ENCODE measurements around the gene ARHGAP28. TPM values are rescaled to one million over a fixed set of nuclear protein-coding genes. Genes with fewer than 3 reads are reported as not detected.

Gene ARHGAP28
- total RNA-seq, 1 donor from 2014 or later: 0.68 TPM

DNA sequence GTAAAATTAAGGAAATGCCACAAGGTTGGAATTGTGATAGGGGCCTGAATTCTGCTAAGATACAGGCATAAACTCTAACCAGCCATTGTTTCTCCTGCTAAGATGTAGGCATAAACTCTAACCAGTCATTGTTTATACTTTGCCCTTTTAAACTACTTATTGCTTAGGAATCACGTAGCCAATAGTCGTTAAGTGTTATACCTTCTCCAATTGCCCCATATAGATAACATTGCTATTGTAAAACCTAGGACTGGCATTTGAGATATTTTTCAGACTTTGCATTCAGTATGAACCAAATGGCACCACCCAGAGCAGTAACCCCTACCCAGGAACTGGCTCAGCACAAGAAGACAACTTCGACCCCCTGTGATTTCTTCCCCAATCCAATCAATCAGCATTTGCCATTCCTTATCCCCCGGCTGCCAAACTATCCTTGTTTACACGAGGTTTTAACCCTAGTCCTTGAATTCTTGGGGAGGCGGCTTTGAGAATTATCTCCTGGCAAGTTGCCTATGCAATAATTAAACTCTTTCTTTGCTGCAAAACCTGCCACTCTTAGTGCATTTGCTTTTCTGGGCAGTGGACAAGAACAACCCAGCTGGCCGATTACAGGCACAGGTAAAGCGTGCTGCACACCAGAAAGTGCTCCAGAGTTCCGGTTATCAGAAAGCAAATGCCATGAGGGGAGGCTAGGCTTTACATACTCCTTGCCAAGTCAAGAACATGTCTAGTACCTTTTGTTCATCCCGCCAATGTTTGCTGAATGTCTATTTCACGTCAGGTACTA lies 220.5 kb downstream of the ARHGAP28 start:
- DNase-seq (ENCODE audit: low spot score) (no peak), ATAC-seq (no peak)

DNA sequence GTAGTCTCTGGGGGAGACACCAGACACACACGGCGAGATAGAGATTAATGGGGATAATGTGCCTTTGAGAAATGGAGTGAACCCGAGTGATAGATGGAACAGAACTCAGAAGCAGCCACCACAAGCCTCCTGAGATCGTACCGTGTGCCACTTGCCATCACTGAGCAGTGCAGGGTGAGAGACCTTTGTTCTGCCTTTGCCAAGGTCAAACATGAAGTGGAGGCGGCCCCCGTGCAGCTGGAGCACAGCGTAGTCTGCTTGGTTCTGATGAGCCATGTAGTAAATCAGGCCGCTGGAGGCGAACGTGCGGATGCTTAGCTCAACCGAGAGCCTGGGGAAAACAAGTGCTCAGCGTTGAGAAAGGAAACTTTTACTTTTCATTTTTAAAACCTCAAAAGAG lies 221.1 kb downstream of the ARHGAP28 start:
- DNase-seq (ENCODE audit: low spot score): no peak
- ATAC-seq: no peak

DNA sequence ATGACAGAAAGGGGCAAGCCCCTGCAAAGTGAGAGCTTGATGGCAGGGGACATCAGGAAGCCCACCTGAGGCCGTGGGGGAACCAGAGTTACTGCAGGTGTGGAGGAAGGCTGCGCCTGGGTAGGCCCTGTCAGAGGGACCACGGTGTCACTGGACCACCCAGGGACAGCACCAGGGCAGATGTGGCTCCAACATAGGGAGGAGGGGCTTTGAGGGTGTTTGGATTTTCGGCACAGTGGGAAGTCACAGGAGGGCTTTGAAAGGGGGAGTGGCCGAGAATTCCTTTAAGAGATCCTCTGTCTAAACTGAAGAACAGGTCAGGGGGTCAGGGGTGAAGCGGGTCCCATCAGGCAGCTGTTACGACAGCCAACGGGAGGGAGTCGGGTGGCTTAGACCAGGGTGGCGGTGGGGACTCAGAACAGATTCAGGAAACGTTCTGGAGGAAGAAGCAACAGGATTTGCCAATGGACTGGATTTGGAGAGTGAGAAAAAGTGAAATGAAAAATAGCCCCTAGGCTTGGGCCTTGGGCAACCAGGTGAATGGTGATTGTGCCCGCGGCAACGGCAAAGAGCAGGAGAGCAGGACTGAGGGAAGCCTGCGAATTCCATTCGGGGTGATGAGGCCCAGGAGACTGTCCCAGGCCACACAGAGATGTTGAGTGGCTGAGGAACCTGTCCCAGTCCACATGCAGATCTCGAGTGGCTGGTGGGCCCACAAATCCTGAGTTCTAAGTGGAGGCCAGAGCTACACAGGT lies 222.0 kb downstream of the ARHGAP28 start:
- ATAC-seq (no peak), DNase-seq (ENCODE audit: low spot score) (no peak)

DNA sequence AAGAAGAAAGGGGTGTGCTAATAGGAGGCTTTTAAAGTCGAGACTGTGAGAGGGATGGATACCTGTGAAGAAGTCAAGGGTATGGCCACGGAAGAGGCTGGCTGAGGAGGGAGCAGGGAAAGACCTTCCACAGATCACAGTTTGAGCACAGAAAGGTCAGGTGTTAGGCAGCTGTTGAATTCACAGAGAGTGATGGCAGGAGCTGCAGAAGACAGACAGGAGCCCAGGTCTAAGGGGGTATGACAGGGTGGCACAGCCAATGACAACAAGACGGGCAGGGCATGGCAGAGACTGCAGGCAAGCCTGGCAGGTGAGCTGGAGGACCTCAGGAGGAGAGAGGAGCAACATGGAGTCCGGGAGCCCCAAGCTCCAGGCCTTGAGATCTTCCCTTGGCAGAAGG lies 225.0 kb downstream of the ARHGAP28 start:
- no peak for DNase-seq (ENCODE audit: low spot score)
- no peak for ATAC-seq

DNA sequence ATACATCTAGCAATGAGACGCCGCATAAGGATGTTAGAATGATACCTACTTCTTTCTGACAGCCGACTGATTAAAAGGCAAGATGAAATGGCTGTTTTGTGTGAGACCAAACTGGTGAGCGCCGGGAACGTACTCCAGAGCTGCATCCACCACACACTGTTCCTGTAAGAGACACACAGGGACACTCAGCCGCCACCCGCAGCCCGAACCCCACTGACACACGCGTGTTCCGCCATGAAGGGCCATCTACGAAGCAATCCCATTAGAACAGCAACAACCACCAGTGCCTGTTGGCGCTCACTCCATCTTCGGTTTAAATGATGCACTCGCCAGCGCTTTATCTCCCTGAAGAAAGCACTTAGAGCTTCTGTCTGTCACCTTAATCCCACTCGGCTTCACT lies 225.8 kb downstream of the ARHGAP28 start:
- DNase-seq (ENCODE audit: low spot score) (no peak), ATAC-seq (no peak)

DNA sequence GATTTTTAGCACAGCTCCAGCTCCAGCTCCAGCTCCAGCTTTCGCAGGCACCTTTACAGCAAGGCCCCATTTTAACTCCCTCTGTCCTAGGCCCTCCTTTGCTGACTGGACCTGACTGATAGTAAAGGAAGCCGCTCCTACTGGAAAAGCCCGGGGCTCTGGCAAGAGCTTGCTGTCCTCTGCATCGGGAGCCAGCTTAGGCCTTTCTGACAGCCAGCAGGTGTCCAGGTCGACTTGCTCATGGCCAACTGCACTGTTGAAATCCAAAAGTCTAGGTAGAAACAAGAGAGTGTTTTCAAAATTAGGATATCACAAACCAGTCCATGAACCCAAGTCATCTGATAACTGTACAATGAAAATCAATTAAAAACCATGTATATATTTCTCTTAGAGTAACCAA lies 227.0 kb downstream of the ARHGAP28 start:
- ATAC-seq (no peak), DNase-seq (ENCODE audit: low spot score) (no peak)

DNA sequence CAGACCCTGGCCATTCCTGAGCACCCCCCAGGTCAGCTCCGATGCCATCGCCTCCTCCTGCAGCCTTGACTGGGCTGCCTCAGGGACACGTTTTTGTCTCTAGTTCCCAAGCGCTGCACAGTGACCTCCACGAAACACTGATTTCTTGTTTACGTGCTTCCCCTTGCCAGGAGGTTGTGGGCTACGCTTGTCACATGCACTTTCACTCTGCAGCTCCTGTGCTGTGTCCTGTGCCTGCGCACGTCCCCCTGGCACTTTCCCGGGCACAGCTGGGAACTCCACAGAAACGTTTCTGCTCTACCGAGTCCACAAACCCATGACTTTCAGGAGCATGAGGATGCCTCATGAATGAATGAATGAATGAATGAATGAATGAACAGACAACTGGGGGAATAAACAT lies 227.5 kb downstream of the ARHGAP28 start:
- DNase-seq (ENCODE audit: low spot score): no peak
- no peak for ATAC-seq

DNA sequence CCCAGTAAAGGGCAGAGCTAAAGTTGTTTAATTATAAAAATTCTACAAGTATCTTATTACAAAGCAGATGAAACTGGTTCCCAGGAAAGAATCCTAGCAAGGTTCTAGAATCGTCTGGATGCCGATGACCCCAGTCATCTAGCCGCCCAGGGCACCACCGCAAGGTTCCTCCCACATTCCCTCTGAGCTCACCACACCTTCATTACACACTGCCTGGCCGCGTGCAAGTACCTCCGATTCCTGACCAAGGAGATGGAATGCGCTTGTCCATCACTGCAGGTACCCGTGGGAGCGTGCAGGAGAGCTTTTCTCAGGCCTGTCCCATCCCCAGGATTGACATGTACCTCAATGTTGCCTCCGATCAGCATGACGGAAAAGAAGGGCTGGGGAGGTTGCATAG lies 229.6 kb downstream of the ARHGAP28 start:
- ATAC-seq: no peak

DNA sequence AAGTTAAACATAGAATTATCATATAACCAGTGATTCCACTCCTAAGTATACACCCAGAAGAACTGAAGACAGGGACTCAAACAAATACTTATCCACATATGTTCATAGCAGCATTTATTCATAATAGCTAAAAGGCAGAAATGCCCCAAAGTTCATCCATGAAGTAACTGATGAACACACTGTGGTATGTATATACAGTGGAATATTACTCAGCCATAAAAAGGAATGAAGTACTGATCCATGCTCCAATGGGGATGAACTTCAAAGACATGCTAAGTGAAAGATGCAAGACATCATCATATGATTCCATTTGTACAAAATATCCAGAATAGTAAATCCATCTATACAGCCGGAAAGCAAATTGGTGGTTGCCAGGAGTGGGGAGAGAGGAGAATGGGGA lies 230.6 kb downstream of the ARHGAP28 start:
- ATAC-seq: no peak

More for the DNA sequence above, 229.6 kb downstream of the ARHGAP28 start:
- no peak for DNase-seq (ENCODE audit: low spot score)

DNA sequence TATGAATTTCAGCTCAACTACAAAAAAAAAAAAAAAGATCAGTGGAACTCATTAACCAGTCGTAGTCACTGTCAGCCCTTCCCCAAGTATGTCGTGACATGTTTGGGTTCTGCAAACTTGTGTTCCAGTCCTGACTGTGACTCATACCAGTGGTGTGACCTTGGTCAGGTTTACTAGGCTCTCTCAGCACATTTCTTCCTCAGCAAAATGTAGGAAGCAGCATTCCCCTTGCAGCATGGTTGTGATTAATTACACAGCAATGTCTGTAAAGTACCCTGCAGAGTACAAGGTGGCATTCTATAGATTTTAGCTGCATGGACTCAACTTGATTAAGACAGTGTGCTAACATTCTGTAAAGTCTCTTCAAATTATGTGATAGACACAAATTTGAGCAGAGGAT lies 231.1 kb downstream of the ARHGAP28 start:
- no peak for ATAC-seq

More for the DNA sequence above, 230.6 kb downstream of the ARHGAP28 start:
- no peak for DNase-seq (ENCODE audit: low spot score)

DNA sequence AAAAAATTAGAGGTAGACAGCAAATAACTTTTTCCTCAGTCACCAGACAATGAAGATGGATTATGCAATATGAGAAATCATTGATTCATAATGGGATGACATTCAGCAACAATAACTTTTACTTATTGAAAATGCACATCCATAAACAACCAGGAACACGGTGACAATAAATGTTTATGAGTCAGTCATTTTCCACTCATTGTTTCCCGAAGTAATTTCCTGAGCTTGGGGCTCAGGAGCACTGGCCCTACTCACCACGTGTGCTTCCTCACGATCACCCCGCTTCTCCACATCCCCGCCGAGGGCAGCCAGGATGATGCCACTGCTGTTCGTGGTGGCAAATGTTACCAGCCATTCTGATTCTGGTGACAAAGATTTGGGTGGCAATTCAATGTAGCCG lies 231.8 kb downstream of the ARHGAP28 start:
- no peak for ATAC-seq
- no peak for DNase-seq (ENCODE audit: low spot score)

More for the DNA sequence above, 231.1 kb downstream of the ARHGAP28 start:
- no peak for DNase-seq (ENCODE audit: low spot score)

DNA sequence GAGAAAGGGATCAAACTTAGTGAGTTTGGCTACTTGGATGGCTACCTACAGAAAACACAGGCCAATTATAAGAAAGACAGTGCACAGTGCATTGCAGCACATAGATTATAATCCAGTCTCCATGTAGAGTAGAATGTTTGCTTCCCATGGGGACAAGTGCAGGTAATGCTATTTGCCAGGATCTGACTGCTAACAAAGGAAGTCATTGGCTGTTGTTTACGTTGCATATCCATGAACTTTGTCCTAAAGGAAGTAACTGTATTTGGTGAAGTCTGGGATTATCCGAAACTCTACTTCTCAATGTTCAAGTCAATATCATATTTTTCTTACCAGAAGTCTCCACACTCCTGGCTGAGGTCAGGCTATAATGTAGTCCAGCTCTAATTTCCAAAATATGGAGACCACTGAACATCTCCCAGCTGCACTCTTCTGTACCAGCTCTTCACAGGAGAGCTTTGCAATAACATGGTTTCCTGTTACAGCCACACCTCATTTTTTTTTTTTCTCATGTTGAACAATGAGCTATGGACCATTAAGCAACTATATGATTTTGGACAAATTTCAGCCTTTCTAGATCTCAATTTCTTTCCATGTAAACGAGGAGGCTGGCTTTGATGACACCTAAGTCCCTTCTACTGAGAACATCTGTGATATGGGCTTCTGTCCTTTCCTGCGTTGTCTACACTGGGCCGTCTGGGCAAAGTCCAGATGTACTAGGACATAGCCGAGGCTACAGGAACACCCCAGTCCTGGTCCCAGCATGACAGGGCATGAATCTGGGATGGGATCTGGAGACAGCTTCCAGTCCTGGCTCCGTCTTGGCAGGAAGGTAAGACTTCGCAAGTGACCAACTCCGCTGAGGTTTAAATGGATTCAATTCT lies 233.3 kb downstream of the ARHGAP28 start:
- ATAC-seq: no peak
- no peak for DNase-seq (ENCODE audit: low spot score)

DNA sequence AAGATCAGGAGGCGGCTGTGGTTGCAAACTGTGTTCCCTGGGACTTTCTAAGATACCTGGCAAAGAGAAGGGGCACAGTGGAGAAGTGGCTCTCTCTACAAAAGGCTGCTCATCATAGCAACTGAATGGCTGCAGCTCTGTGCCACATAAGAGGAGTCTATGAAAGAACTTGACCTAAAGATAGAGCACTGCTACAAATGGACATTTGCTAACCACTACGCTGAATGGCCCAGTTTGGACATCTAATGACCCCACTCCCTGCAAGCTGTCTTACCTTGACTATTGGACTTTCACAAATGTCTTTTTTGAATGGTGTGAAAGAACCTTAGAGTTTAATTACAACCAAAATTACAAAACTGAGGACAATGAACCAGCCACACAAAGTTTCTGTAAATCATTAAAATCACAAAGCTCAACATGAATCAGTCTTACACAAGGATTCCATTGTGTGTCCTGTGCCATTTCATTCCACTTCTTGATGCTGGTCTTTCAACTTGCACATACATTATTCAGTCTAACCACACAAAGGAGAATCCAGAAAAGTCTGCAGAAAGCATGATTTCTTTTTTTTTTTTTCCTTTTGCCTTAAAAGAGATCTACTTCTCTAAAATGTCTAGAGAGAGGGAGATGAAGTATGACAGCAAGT lies 234.1 kb downstream of the ARHGAP28 start:
- DNase-seq (ENCODE audit: low spot score) (no peak), ATAC-seq (no peak)
